GM12892 (cell line): ENCODE results near the gene CARMIL1.

Experiments
- DNase-seq: peaks from one replicate; pipeline ENCODE4 v3.0.0; 2011; ENCODE audit not compliant: insufficient read length
- FAIRE-seq: peaks from 2 replicates; lab custom pipeline; 2011; peaks lifted over from hg19 to GRCh38; lab: Jason Lieb, UNC
- POLR2A ChIP-seq: IDR thresholded peaks from 2 replicates; pipeline ENCODE4 v1.6.1; 2011; ENCODE audit warnings: low read depth, low read length, control low read depth
- POLR2AphosphoS5 ChIP-seq: IDR thresholded peaks from 2 replicates; pipeline ENCODE4 v1.6.1; 2011; ENCODE audit warnings: low read depth, low read length, control low read depth
- TAF1 ChIP-seq: IDR thresholded peaks from 2 replicates; pipeline ENCODE4 v1.6.1; 2011; ENCODE audit warnings: low read depth, mild to moderate bottlenecking, control low read depth, low read length, borderline replicate concordance

The CARMIL1 gene

DNA sequence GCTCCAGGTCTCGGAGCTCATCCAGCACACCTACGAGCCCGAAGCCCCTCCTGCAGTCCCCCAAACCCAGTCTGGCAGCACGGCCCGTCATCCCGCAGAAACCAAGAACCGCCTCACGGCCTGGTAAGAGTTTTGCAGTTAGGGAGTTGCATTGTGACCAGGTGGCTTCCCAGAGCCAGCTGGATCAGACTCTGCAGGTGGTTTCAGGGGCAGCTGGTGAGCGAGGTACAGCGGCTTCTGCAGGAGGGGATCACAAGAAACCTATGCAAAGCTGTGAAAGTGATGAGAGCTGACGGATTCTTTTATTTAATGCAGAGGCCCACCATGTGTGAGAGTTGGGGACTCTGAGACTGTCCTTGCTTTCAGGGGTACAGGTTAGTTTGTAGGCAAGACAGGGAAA lies 327.0 kb downstream of the CARMIL1 start:
- TF ChIP-seq TAF1: no peak
- no peak for TF ChIP-seq POLR2A
- TF ChIP-seq POLR2AphosphoS5: no peak
- FAIRE-seq (no peak), DNase-seq (no peak)

DNA sequence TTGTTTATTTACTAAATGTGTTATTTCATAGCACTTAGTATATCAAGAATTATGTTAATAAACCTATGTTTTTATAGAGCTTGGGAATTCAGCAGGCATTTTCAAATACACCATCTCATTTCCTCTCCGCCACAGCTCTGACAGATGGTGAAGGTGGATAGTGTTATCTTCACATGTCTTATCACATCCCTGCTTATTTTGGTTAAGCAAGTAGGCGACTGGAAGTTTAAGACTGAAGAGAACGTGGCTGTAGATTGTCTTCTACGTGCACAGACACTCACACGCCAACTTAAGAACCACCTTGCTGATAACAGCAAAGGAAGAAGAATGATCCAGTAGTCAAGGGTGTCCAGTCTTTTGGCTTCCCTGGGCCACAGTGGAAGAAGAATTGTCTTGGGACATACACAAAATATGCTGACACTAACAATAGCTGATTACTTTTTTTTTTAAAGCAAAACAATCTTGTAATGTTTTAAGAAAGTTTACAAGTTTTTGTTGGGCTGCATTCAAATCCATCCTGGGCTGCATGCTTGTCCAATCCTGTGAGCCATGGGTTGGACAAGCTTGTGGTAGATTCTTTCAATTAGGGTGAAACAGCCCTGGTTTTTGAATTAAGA lies 329.5 kb downstream of the CARMIL1 start:
- TF ChIP-seq POLR2A (no peak), POLR2AphosphoS5 (no peak), TAF1 (no peak)
- DNase-seq (no peak), FAIRE-seq (peak; percentile 60)

- no peak for DNase-seq
- FAIRE-seq: peak; percentile 57
Observed at GRCh38 chr6:25612666-25613065, 333.5 kb downstream of the CARMIL1 start.

GRCh38 chr6:25613415-25613814 lies 334.2 kb downstream of the CARMIL1 start:
- DNase-seq (no peak), FAIRE-seq (no peak)
- TF ChIP-seq TAF1 (no peak), POLR2A (no peak), POLR2AphosphoS5 (no peak)

More at GRCh38 chr6:25612666-25613065, 333.5 kb downstream of the CARMIL1 start:
- TF ChIP-seq TAF1 (no peak), POLR2A (no peak), POLR2AphosphoS5 (no peak)

DNA sequence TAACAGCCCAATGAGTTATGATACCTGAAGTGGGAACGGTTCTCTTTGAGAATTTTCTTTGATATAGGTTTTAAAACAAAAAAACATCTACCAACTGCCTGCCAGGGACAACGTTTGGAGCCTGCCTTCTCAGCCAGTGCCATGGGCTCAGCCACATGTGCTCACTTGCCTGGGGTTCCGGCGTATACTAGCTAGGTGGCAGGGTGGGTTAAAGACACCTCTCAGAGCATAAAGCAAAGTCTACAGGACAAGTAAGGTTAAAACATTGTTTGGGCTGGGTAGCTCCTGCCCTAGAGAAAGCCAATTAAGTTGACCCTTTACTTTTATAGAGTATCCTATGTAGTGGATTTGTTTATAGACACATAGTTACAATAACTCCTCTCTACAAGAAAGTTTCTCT lies 334.9 kb downstream of the CARMIL1 start:
- no peak for TF ChIP-seq POLR2A
- no peak for TF ChIP-seq POLR2AphosphoS5
- no peak for TF ChIP-seq TAF1
- DNase-seq: no peak
- FAIRE-seq: no peak

DNA sequence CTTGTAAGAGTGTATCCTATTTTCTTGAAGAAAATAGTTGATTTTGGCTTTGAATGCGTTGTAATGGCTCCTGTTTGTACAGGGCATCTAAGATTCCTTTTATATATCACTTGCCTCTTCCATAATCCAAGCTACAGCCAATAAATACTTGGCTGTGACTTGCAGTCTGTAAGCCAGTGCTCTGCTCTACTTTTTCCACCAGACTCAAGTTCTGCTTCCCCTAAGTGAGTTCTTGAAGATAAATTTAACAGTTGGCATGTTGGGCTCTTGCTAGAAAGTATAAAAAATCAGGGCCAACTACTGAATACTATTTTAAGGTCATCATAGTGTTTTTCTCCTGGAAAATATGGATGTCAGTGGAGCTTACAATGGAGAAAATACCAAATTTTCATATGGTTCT lies 336.3 kb downstream of the CARMIL1 start:
- FAIRE-seq: no peak
- DNase-seq: no peak
- no peak for TF ChIP-seq TAF1
- no peak for TF ChIP-seq POLR2A
- TF ChIP-seq POLR2AphosphoS5: no peak

DNA sequence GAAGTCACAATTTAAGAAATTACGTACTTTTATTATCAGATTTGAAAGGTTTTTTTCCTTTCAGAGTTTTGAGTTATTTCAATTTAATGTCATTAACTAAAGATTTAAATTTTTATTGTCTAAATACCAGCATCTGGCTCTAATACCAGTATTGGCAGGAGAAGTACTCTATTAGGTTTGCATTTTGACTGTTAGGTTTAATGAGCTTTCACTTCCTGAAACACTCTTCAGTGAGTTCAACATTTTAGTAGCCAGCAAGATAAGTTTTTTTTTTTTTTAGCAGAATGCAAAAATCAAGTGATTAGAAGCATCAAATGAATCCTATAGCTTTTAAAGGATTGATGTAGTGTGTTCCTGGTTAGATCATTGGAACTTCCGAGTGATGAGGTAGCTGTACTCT lies 338.8 kb downstream of the CARMIL1 start:
- TF ChIP-seq POLR2AphosphoS5 (no peak), POLR2A (no peak), TAF1 (no peak)
- DNase-seq: no peak
- no peak for FAIRE-seq

- no peak for TF ChIP-seq POLR2AphosphoS5
- no peak for TF ChIP-seq POLR2A
- TF ChIP-seq TAF1: no peak
- DNase-seq: no peak
- FAIRE-seq: no peak
Observed at GRCh38 chr6:25619217-25619616, 340.0 kb downstream of the CARMIL1 start.

DNA sequence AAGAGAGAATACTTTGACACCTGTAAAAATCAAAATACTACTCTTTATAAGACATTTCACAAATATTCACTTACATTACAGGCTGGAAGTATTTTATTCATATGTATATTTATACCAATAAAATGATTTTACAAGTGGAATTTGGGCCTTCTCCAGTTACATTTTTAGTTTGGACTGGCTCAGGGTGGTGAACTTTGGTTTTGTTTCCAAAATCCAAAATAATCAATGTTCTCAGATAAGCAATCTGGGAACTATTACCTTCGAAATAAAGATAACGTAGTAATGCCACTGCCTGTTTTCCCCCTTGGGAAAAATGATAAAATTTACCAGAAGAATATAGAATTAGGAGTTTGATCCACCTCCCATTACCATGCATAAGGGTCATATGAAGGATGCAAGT lies 341.2 kb downstream of the CARMIL1 start:
- FAIRE-seq: no peak
- DNase-seq: no peak
- TF ChIP-seq TAF1 (no peak), POLR2AphosphoS5 (no peak), POLR2A (no peak)

- FAIRE-seq (no peak), DNase-seq (no peak)
- TF ChIP-seq POLR2A: no peak
- no peak for TF ChIP-seq POLR2AphosphoS5
- TF ChIP-seq TAF1: no peak
Observed at GRCh38 chr6:25623065-25623464, 343.9 kb downstream of the CARMIL1 start.

DNA sequence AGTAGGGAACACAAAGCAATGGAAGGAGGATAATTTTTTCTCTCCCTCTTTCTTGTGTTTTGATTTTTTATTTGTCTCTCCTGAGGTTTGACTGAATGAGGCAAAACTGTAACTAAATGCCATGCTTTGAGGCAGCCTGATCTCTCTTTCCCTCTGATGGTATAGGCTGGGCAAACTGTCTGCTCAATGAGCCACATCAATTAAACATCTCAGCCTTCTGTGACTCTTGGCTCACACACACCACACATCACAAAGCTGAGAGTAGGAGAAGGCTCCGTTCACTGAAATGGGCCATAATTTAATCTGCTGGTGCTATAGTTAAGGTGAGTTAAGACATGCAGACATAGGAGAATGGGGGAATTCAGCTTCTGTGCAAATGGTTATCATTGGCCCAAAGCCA lies 344.7 kb downstream of the CARMIL1 start:
- DNase-seq (no peak), FAIRE-seq (no peak)
- TF ChIP-seq POLR2A: no peak
- no peak for TF ChIP-seq TAF1
- TF ChIP-seq POLR2AphosphoS5: no peak

- no peak for FAIRE-seq
Observed at GRCh38 chr6:25627001-25627400, 347.8 kb downstream of the CARMIL1 start.

GRCh38 chr6:25628471-25629197 lies 349.5 kb downstream of the CARMIL1 start:
- FAIRE-seq: no peak
- TF ChIP-seq POLR2A (no peak), POLR2AphosphoS5 (no peak), TAF1 (no peak)

More at GRCh38 chr6:25627001-25627400, 347.8 kb downstream of the CARMIL1 start:
- no peak for TF ChIP-seq POLR2A
- no peak for TF ChIP-seq POLR2AphosphoS5
- TF ChIP-seq TAF1: no peak
- DNase-seq: no peak

More at GRCh38 chr6:25628471-25629197, 349.5 kb downstream of the CARMIL1 start:
- no peak for DNase-seq
